Measurements from ENCODE around the gene PSME2. TPM values are rescaled to one million over a fixed set of nuclear protein-coding genes. Genes with fewer than 3 reads are reported as not detected.

Gene PSME2
- total RNA-seq, 1 experiment from 2014 or later = 288 TPM

- H3K27me3 Mint-ChIP-seq (ENCODE audit: unreplicated experiment) = no peaks in the 10 kb centered on the region
- no peak for TF ChIP-seq CTCF (IDR thresholded peaks at IDR 0.05; ENCODE audit: unreplicated experiment)
- H3K4me3 Mint-ChIP-seq (ENCODE audit: low read depth, unreplicated experiment) = peak overlapping the region; percentile 88
- intact Hi-C loops (cut with micrococcal nuclease; ENCODE audit: unreplicated experiment) = no loop called here
- peaks cover 65% of the 10 kb centered on the region for H3K36me3 Mint-ChIP-seq (ENCODE audit: insufficient read depth, unreplicated experiment)
- BruUV-seq (replicated peaks) = no TSS peak
- no peaks in the 10 kb centered on the region for H3K9me3 Mint-ChIP-seq (ENCODE audit: low read depth, unreplicated experiment)
- peaks cover 26% of the 10 kb centered on the region for H3K4me1 Mint-ChIP-seq (ENCODE audit: low read depth, unreplicated experiment)
- no peak for DNase-seq
- H3K27ac Mint-ChIP-seq (ENCODE audit: unreplicated experiment) = peak overlapping the region; percentile 76
- CTCF ChIA-PET = no interaction called here
These were observed 42.6 kb upstream of the PSME2 start for GRCh38 chr14:24189059-24189375.

GRCh38 chr14:24188251-24189058, 42.0 kb upstream of the PSME2 start, which contains the start of gene IPO4:
TSS of gene IPO4 (minus strand) at chr14:24188816. CDS start at chr14:24188787, 29 bp downstream.
- intact Hi-C loops (cut with micrococcal nuclease; ENCODE audit: unreplicated experiment) = no loop called here
- peak within 1 kb of the TSS; percentile 76 for H3K27ac Mint-ChIP-seq (ENCODE audit: unreplicated experiment)
- DNase-seq = peak; percentile 96
- H3K4me1 Mint-ChIP-seq (ENCODE audit: low read depth, unreplicated experiment) = peaks cover 22% of the 10 kb centered on the region
- H3K27me3 Mint-ChIP-seq (ENCODE audit: unreplicated experiment) = no peaks in the 10 kb centered on the region
- CTCF ChIA-PET = interaction anchor here (0.6 to 0.7 kb wide), 2 partner anchors 62 to 153 kb away, joined by 3 to 5 read pairs; no protein-coding TSS in a partner anchor
- H3K9me3 Mint-ChIP-seq (ENCODE audit: low read depth, unreplicated experiment) = no peaks in the 10 kb centered on the region
- BruUV-seq (replicated peaks) = TSS peak; percentile 61
- peak within 1 kb of the TSS; percentile 88 for H3K4me3 Mint-ChIP-seq (ENCODE audit: low read depth, unreplicated experiment)
- TF ChIP-seq CTCF (IDR thresholded peaks at IDR 0.05; ENCODE audit: unreplicated experiment) = no peak
- peaks cover 67% of the 10 kb centered on the region for H3K36me3 Mint-ChIP-seq (ENCODE audit: insufficient read depth, unreplicated experiment)

- intact Hi-C loops (cut with micrococcal nuclease; ENCODE audit: unreplicated experiment) = no loop called here
- CTCF ChIA-PET = no interaction called here
- peak overlapping the region; percentile 76 for H3K27ac Mint-ChIP-seq (ENCODE audit: unreplicated experiment)
- H3K27me3 Mint-ChIP-seq (ENCODE audit: unreplicated experiment) = no peaks in the 10 kb centered on the region
- no peak for TF ChIP-seq CTCF (IDR thresholded peaks at IDR 0.05; ENCODE audit: unreplicated experiment)
- no peaks in the 10 kb centered on the region for H3K9me3 Mint-ChIP-seq (ENCODE audit: low read depth, unreplicated experiment)
- peaks cover 22% of the 10 kb centered on the region for H3K4me1 Mint-ChIP-seq (ENCODE audit: low read depth, unreplicated experiment)
- H3K36me3 Mint-ChIP-seq (ENCODE audit: insufficient read depth, unreplicated experiment) = peaks cover 71% of the 10 kb centered on the region
- DNase-seq = no peak
- H3K4me3 Mint-ChIP-seq (ENCODE audit: low read depth, unreplicated experiment) = peak overlapping the region; percentile 88
- BruUV-seq (replicated peaks) = no TSS peak
These were observed 41.1 kb upstream of the PSME2 start for GRCh38 chr14:24187539-24187915.

- no TSS peak for BruUV-seq (replicated peaks)
- Mint-ChIP-seq H3K27me3 (ENCODE audit: unreplicated experiment) (no peaks in the 10 kb centered on the region), H3K27ac (ENCODE audit: unreplicated experiment) (peak overlapping the region; percentile 45), H3K4me3 (ENCODE audit: low read depth, unreplicated experiment) (peak overlapping the region; percentile 88), H3K9me3 (ENCODE audit: low read depth, unreplicated experiment) (no peaks in the 10 kb centered on the region), H3K4me1 (ENCODE audit: low read depth, unreplicated experiment) (peaks cover 22% of the 10 kb centered on the region), H3K36me3 (ENCODE audit: insufficient read depth, unreplicated experiment) (peaks cover 70% of the 10 kb centered on the region)
- intact Hi-C loops (cut with micrococcal nuclease; ENCODE audit: unreplicated experiment) = no loop called here
- CTCF ChIA-PET = interaction anchor here (0.8 kb wide), 1 partner anchor 47 kb away, joined by 4 read pairs; no protein-coding TSS in a partner anchor
- DNase-seq = no peak
- no peak for TF ChIP-seq CTCF (IDR thresholded peaks at IDR 0.05; ENCODE audit: unreplicated experiment)
These were observed 40.6 kb upstream of the PSME2 start for GRCh38 chr14:24186831-24187538.
